ENCODE data around the gene S100A8. TPM values are rescaled to one million over a fixed set of nuclear protein-coding genes. Genes with fewer than 3 reads are reported as not detected.

The S100A8 gene
- total and polyA plus RNA-seq, 3 donors from 2014 or later, result 1.3 to 20.3 (median 3.0) TPM

- intact Hi-C loops (cut with DNase I; ENCODE audit: low total_unique reads), result no loop called here
- Histone ChIP-seq H3K36me3 (ENCODE audit: low read depth, missing control alignments) (no peaks in the 10 kb centered on the region), H3K9me3 (no peaks in the 10 kb centered on the region), H3K4me1 (no peaks in the 10 kb centered on the region), H3K27me3 (no peaks in the 10 kb centered on the region), H3K4me3 (no peak overlapping the region), H3K27ac (no peak overlapping the region)
- TF ChIP-seq, protein P1, sequence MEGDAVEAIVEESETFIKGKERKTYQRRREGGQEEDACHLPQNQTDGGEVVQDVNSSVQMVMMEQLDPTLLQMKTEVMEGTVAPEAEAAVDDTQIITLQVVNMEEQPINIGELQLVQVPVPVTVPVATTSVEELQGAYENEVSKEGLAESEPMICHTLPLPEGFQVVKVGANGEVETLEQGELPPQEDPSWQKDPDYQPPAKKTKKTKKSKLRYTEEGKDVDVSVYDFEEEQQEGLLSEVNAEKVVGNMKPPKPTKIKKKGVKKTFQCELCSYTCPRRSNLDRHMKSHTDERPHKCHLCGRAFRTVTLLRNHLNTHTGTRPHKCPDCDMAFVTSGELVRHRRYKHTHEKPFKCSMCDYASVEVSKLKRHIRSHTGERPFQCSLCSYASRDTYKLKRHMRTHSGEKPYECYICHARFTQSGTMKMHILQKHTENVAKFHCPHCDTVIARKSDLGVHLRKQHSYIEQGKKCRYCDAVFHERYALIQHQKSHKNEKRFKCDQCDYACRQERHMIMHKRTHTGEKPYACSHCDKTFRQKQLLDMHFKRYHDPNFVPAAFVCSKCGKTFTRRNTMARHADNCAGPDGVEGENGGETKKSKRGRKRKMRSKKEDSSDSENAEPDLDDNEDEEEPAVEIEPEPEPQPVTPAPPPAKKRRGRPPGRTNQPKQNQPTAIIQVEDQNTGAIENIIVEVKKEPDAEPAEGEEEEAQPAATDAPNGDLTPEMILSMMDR (IDR thresholded peaks at IDR 0.05), result no peak
- TF ChIP-seq POLR2A (IDR thresholded peaks at IDR 0.05), result no peak
- no peak for DNase-seq
- 83 to 90% methylated on average over 3 of the region's 3 CpGs for WGBS, 2 donors
Measured at GRCh38 chr1:153392822-153393221, 1.9 kb upstream of the S100A8 start.

DNA sequence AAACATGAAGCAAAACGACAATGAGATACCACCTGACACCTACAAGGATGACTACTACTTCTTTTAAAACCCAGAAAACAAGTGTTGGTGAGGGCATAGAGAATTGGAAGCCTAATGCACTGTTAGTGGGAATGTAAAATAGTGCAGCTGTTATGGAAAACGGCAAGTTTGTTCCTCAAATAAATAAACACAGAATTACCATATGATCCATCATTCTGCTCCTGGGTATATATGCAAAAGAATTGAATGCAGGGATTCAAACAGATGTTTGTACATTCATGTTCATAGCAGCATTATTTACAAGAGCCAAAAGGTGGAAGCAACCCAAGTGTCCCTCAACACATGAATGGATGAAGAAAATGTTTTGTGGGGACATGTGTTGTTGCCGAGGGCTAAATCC lies 1.4 kb upstream of the S100A8 start:
- no peaks in the 10 kb centered on the region for H3K4me1 ChIP-seq
- H3K27me3 ChIP-seq, result no peaks in the 10 kb centered on the region
- DNase-seq, result no peak
- H3K36me3 ChIP-seq (ENCODE audit: low read depth, missing control alignments), result no peaks in the 10 kb centered on the region
- WGBS, 2 donors, result 67 to 72% methylated on average over 3 of the region's 3 CpGs
- intact Hi-C loops (cut with DNase I; ENCODE audit: low total_unique reads), result no loop called here
- H3K27ac ChIP-seq, result no peak overlapping the region
- TF ChIP-seq POLR2A (IDR thresholded peaks at IDR 0.05), result no peak
- TF ChIP-seq, protein P1 (IDR thresholded peaks at IDR 0.05), result no peak
- H3K9me3 ChIP-seq, result no peaks in the 10 kb centered on the region
- no peak overlapping the region for H3K4me3 ChIP-seq

DNA sequence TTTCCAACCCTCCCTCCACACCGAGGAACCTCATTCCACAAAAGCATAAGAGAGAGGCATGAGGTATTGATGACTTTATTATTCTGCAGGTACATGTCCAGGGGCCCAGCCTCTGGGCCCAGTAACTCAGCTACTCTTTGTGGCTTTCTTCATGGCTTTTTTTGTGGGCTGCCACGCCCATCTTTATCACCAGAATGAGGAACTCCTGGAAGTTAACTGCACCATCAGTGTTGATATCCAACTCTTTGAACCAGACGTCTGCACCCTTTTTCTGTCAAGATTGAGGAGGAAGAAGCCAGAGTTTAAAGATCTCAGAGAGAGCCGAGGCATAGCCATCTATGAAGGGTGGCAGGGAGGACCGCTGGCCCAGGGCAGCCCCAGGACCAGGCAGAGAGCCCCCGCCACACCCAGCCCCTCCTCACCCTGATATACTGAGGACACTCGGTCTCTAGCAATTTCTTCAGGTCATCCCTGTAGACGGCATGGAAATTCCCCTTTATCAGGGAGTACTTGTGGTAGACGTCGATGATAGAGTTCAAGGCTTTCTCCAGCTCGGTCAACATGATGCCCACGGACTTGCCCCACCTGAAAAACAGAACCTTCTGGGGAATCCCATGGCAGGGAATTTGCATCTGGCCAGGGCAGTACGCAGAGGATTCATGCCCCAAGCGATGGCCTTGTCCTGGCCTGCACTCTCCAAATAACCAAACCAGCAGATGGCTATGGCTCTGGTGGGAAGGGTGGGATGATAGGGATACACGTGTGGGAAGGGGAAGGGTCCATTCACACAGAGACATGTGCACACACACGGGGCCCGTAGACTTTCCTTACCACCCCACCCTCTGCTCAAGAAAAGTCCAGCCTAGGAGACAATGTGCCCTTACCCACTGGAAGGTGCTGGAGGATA lies 647 bp downstream of the S100A8 start:
- Histone ChIP-seq H3K4me3 (no peak overlapping the region), H3K36me3 (ENCODE audit: low read depth, missing control alignments) (no peaks in the 10 kb centered on the region), H3K4me1 (no peaks in the 10 kb centered on the region), H3K9me3 (no peaks in the 10 kb centered on the region), H3K27me3 (no peaks in the 10 kb centered on the region), H3K27ac (no peak overlapping the region)
- 70 to 76% methylated on average over 16 to 17 of the region's 17 CpGs for WGBS, 2 donors
- TF ChIP-seq, protein P1 (IDR thresholded peaks at IDR 0.05), result no peak
- TF ChIP-seq POLR2A (IDR thresholded peaks at IDR 0.05), result no peak
- intact Hi-C loops (cut with DNase I; ENCODE audit: low total_unique reads), result no loop called here
- DNase-seq, result no peak

DNA sequence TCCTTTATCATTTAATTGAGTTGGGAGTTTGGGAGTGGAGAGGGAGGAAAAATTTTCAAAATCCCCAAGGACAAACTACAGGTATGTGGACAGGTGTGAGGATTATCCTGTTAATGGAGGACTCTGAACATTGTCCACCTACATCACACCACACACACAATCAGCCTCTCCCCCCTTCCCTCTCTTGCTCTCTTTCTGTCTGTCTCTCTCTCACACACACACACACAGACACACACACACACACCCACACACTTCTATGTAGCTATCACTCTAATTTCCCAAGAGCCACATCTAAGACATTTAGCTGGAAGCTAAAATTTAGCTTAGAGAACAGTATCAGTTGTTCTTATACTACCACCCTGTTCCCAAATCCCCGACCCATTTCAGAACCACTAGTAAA lies 1.5 kb downstream of the S100A8 start:
- Histone ChIP-seq H3K36me3 (ENCODE audit: low read depth, missing control alignments) (no peaks in the 10 kb centered on the region), H3K27ac (no peak overlapping the region), H3K4me3 (no peak overlapping the region), H3K4me1 (no peaks in the 10 kb centered on the region), H3K27me3 (no peaks in the 10 kb centered on the region), H3K9me3 (no peaks in the 10 kb centered on the region)
- no peak for TF ChIP-seq POLR2A (IDR thresholded peaks at IDR 0.05)
- TF ChIP-seq, protein P1 (IDR thresholded peaks at IDR 0.05), result no peak
- intact Hi-C loops (cut with DNase I; ENCODE audit: low total_unique reads), result no loop called here
- DNase-seq, result no peak
- 88 to 96% methylated on average over 1 of the region's 1 CpG for WGBS, 2 donors

DNA sequence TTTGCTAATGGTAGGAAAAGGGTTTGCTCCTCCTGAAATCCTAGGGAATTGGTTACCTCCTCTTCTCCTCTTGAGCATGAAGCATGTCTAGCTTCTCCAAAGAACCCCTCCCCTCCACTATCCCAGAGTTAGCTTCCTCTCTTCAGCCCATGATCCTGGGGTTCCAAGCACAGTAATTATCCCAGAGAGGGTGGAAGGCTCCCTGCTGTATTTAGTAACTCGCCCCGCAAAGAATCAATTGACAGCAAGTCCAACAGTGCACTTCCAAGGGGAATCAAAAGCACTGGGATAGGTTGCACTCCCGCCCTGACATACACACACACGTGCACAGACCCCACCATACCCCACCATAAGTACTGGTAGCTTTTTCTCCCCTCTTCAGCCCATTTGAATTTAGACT lies 3.1 kb downstream of the S100A8 start:
- TF ChIP-seq, protein P1 (IDR thresholded peaks at IDR 0.05), result no peak
- no peak for TF ChIP-seq POLR2A (IDR thresholded peaks at IDR 0.05)
- Histone ChIP-seq H3K4me1 (no peaks in the 10 kb centered on the region), H3K9me3 (no peaks in the 10 kb centered on the region), H3K4me3 (no peak overlapping the region), H3K36me3 (ENCODE audit: low read depth, missing control alignments) (no peaks in the 10 kb centered on the region), H3K27me3 (no peaks in the 10 kb centered on the region), H3K27ac (no peak overlapping the region)
- DNase-seq, result no peak
- intact Hi-C loops (cut with DNase I; ENCODE audit: low total_unique reads), result no loop called here
- WGBS, 2 donors, result 83 to 85% methylated on average over 4 of the region's 4 CpGs
